ENCODE data around the gene SLC16A5.
A peak's percentile ranks its signal among the peaks of the same experiment; 100 is the strongest.

Gene SLC16A5

GRCh38 chr17:75084039-75084660, 3.6 kb upstream of the SLC16A5 start:
- Histone ChIP-seq H3K4me2 (ENCODE audit: low read length) (0 out of 2 replicates have a peak overlapping the region, but pooled peaks have one; percentile 23), H2AFZ (ENCODE audit: low read length) (no peak overlapping the region), H4K20me1 (ENCODE audit: insufficient read depth, low read length) (no peaks in the 10 kb centered on the region), H3K36me3 (ENCODE audit: insufficient read depth, low read length) (no peaks in the 10 kb centered on the region), H3K9me2 (ENCODE audit: low read depth, low read length) (no peaks in the 10 kb centered on the region), H3F3A (ENCODE audit: insufficient read depth, low read length) (no peaks in the 10 kb centered on the region), H3K4me3 (ENCODE audit: low read depth, low read length, poor library complexity, severe bottlenecking) (no peak overlapping the region), H3K27ac (ENCODE audit: low read depth, low read length, poor library complexity, severe bottlenecking) (no peak overlapping the region), H3K27me3 (ENCODE audit: insufficient read depth, low read length) (peaks cover 15% of the 10 kb centered on the region), H3K79me2 (ENCODE audit: insufficient read depth, low read length) (no peaks in the 10 kb centered on the region), H3K4me1 (ENCODE audit: insufficient read depth, low read length, severe bottlenecking) (peaks cover 7% of the 10 kb centered on the region), H3K9me3 (ENCODE audit: low read length) (no peaks in the 10 kb centered on the region), H3K9ac (ENCODE audit: low read length) (no peak overlapping the region)
- TF ChIP-seq, protein P1, sequence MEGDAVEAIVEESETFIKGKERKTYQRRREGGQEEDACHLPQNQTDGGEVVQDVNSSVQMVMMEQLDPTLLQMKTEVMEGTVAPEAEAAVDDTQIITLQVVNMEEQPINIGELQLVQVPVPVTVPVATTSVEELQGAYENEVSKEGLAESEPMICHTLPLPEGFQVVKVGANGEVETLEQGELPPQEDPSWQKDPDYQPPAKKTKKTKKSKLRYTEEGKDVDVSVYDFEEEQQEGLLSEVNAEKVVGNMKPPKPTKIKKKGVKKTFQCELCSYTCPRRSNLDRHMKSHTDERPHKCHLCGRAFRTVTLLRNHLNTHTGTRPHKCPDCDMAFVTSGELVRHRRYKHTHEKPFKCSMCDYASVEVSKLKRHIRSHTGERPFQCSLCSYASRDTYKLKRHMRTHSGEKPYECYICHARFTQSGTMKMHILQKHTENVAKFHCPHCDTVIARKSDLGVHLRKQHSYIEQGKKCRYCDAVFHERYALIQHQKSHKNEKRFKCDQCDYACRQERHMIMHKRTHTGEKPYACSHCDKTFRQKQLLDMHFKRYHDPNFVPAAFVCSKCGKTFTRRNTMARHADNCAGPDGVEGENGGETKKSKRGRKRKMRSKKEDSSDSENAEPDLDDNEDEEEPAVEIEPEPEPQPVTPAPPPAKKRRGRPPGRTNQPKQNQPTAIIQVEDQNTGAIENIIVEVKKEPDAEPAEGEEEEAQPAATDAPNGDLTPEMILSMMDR (IDR thresholded peaks at IDR 0.05; ENCODE audit: low read length): no peak
- TF ChIP-seq EZH2 (IDR thresholded peaks at IDR 0.05; ENCODE audit: borderline replicate concordance, low read length): no peak

GRCh38 chr17:75086496-75087181, 1.1 kb upstream of the SLC16A5 start:
- Histone ChIP-seq H3K9ac (ENCODE audit: low read length) (no peak overlapping the region), H3F3A (ENCODE audit: insufficient read depth, low read length) (no peaks in the 10 kb centered on the region), H3K36me3 (ENCODE audit: insufficient read depth, low read length) (no peaks in the 10 kb centered on the region), H3K9me3 (ENCODE audit: low read length) (no peaks in the 10 kb centered on the region), H3K4me2 (ENCODE audit: low read length) (no peak overlapping the region), H4K20me1 (ENCODE audit: insufficient read depth, low read length) (no peaks in the 10 kb centered on the region), H3K4me1 (ENCODE audit: insufficient read depth, low read length, severe bottlenecking) (peaks cover 7% of the 10 kb centered on the region), H2AFZ (ENCODE audit: low read length) (no peak overlapping the region), H3K9me2 (ENCODE audit: low read depth, low read length) (no peaks in the 10 kb centered on the region), H3K27ac (ENCODE audit: low read depth, low read length, poor library complexity, severe bottlenecking) (no peak overlapping the region), H3K27me3 (ENCODE audit: insufficient read depth, low read length) (peaks cover 22% of the 10 kb centered on the region), H3K4me3 (ENCODE audit: low read depth, low read length, poor library complexity, severe bottlenecking) (no peak overlapping the region), H3K79me2 (ENCODE audit: insufficient read depth, low read length) (no peaks in the 10 kb centered on the region)
- TF ChIP-seq, protein P1 (IDR thresholded peaks at IDR 0.05; ENCODE audit: low read length): no peak
- TF ChIP-seq EZH2 (IDR thresholded peaks at IDR 0.05; ENCODE audit: borderline replicate concordance, low read length): no peak

DNA sequence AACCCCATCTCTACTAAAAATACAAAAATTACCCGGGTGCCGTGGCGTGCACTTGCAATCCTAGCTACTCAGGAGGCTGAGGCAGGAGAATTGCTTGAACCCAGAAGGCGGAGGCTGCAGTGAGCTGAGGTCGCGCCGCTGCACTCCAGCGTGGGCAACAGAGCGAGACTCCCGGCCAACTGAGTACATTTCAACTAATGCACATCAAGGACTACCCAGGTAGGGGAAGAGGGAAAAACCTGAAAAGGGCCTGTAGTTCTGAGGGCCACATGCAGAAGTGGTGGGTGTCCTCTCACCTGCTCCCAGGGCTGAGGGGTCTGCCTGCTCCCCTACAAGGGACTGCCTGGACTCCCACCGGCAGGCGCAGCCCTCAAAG, 584 bp upstream of the SLC16A5 start:
- H2AFZ ChIP-seq (ENCODE audit: low read length): no peak overlapping the region
- H3K36me3 ChIP-seq (ENCODE audit: insufficient read depth, low read length): no peaks in the 10 kb centered on the region
- no peak overlapping the region for H3K27ac ChIP-seq (ENCODE audit: low read depth, low read length, poor library complexity, severe bottlenecking)
- peaks cover 22% of the 10 kb centered on the region for H3K27me3 ChIP-seq (ENCODE audit: insufficient read depth, low read length)
- no peaks in the 10 kb centered on the region for H4K20me1 ChIP-seq (ENCODE audit: insufficient read depth, low read length)
- no peaks in the 10 kb centered on the region for H3K79me2 ChIP-seq (ENCODE audit: insufficient read depth, low read length)
- H3F3A ChIP-seq (ENCODE audit: insufficient read depth, low read length): no peaks in the 10 kb centered on the region
- H3K9me2 ChIP-seq (ENCODE audit: low read depth, low read length): no peaks in the 10 kb centered on the region
- peaks cover 7% of the 10 kb centered on the region for H3K4me1 ChIP-seq (ENCODE audit: insufficient read depth, low read length, severe bottlenecking)
- H3K9me3 ChIP-seq (ENCODE audit: low read length): no peaks in the 10 kb centered on the region
- H3K9ac ChIP-seq (ENCODE audit: low read length): no peak overlapping the region
- TF ChIP-seq, protein P1 (IDR thresholded peaks at IDR 0.05; ENCODE audit: low read length): no peak
- no peak for TF ChIP-seq EZH2 (IDR thresholded peaks at IDR 0.05; ENCODE audit: borderline replicate concordance, low read length)
- H3K4me3 ChIP-seq (ENCODE audit: low read depth, low read length, poor library complexity, severe bottlenecking): no peak overlapping the region
- H3K4me2 ChIP-seq (ENCODE audit: low read length): no peak overlapping the region
